Measurements from ENCODE around the gene SYNDIG1. TPM values are rescaled to one million over a fixed set of nuclear protein-coding genes. Genes with fewer than 3 reads are reported as not detected.

SYNDIG1 gene
- total RNA-seq, 2 experiments from 2014 or later, result not detected

DNA sequence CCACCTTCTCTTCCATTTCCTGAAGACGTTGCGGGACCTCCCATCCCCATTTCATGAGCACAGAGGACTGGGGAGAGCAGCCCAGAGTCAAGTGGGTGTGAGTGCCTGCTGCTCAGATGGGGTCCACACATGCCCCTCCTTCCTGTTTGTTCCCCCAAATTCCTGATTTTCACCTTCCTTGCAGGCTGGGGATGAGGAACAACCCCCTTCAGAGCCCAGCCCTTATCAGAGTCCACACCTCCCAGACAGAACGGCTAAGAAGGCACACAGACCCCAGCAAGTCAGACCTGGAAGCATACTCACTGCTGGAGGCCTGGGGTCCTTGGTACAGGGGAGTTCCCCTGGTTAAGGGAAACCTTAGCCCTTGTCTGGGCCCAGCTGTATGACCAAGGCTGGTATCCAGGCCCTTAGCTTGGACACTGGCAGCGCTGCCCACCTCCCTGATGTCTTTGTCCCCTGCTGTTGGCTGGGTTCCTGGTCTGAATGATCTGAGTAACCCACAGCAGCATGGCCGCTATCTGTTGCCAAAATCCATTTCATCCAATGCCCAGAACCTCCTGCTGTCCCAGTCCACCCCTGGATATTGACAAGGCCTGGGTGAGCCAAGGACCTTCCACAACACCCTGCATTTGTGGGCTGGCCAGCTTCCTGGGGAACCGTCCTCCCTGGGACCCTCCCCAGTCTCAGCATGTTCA is 230.9 kb downstream of the SYNDIG1 start:
- TF ChIP-seq, protein P1, sequence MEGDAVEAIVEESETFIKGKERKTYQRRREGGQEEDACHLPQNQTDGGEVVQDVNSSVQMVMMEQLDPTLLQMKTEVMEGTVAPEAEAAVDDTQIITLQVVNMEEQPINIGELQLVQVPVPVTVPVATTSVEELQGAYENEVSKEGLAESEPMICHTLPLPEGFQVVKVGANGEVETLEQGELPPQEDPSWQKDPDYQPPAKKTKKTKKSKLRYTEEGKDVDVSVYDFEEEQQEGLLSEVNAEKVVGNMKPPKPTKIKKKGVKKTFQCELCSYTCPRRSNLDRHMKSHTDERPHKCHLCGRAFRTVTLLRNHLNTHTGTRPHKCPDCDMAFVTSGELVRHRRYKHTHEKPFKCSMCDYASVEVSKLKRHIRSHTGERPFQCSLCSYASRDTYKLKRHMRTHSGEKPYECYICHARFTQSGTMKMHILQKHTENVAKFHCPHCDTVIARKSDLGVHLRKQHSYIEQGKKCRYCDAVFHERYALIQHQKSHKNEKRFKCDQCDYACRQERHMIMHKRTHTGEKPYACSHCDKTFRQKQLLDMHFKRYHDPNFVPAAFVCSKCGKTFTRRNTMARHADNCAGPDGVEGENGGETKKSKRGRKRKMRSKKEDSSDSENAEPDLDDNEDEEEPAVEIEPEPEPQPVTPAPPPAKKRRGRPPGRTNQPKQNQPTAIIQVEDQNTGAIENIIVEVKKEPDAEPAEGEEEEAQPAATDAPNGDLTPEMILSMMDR (conservative IDR thresholded peaks at IDR 0.05; ENCODE audit: low read length), result no peak
- no peak for TF ChIP-seq EZH2phosphoT487 (IDR thresholded peaks at IDR 0.05; ENCODE audit: borderline replicate concordance, low read depth, low read length)
- Histone ChIP-seq H3K4me3 (ENCODE audit: low read depth, low read length, poor library complexity, severe bottlenecking) (no peak overlapping the region), H3K36me3 (ENCODE audit: insufficient read depth, low read length) (no peaks in the 10 kb centered on the region), H3K27ac (ENCODE audit: low read depth, low read length, poor library complexity, severe bottlenecking) (no peak overlapping the region), H4K20me1 (ENCODE audit: insufficient read depth, low read length) (no peaks in the 10 kb centered on the region), H3K4me2 (ENCODE audit: low read length) (no peak overlapping the region), H3K9me3 (ENCODE audit: low read length) (no peaks in the 10 kb centered on the region), H3K4me1 (ENCODE audit: insufficient read depth, low read length, poor library complexity, severe bottlenecking) (no peaks in the 10 kb centered on the region), H3K9me2 (ENCODE audit: insufficient read depth, low read length) (no peaks in the 10 kb centered on the region), H3K79me2 (ENCODE audit: insufficient read depth, low read depth, low read length) (no peaks in the 10 kb centered on the region), H2AFZ (ENCODE audit: low read length) (no peak overlapping the region)
- no TSS peak for BruUV-seq (replicated peaks)
- no peak for DNase-seq (ENCODE audit: low spot score)
- POLR2A ChIA-PET, result interaction anchor here (0.6 kb wide), 2 partner anchors 11 to 1814 kb away, joined by 3 to 5 read pairs; no protein-coding TSS in a partner anchor
- CTCF ChIA-PET (ENCODE audit: unreplicated experiment), result no interaction called here
- intact Hi-C loops (cut with micrococcal nuclease; ENCODE audit: unreplicated experiment), result no loop called here

DNA sequence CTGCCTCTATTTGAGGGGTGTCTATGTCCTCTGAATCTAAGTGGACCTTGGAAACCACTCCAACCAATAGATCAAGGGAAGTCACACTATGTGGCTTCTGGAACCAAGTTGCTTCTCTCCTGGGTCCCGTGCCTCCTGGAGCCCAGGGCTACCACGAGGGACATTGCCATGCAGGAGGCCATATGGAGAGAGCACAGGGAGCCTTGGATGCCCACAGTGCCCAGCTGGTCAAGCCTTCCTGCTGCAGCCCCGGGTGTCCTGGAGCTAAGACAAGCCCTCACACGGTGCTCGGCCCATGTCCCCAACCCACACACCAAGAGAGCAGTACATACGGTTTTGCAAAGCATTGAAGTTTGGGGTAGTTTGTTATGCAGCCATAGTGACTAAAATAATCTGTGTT is 231.6 kb downstream of the SYNDIG1 start:
- Histone ChIP-seq H3K27ac (ENCODE audit: low read depth, low read length, poor library complexity, severe bottlenecking) (no peak overlapping the region), H2AFZ (ENCODE audit: low read length) (no peak overlapping the region), H3K9me2 (ENCODE audit: insufficient read depth, low read length) (no peaks in the 10 kb centered on the region), H3K4me1 (ENCODE audit: insufficient read depth, low read length, poor library complexity, severe bottlenecking) (no peaks in the 10 kb centered on the region), H4K20me1 (ENCODE audit: insufficient read depth, low read length) (no peaks in the 10 kb centered on the region), H3K9me3 (ENCODE audit: low read length) (no peaks in the 10 kb centered on the region), H3K79me2 (ENCODE audit: insufficient read depth, low read depth, low read length) (no peaks in the 10 kb centered on the region), H3K4me2 (ENCODE audit: low read length) (no peak overlapping the region), H3K4me3 (ENCODE audit: low read depth, low read length, poor library complexity, severe bottlenecking) (no peak overlapping the region), H3K36me3 (ENCODE audit: insufficient read depth, low read length) (no peaks in the 10 kb centered on the region)
- CTCF ChIA-PET (ENCODE audit: unreplicated experiment), result no interaction called here
- TF ChIP-seq, protein P1 (conservative IDR thresholded peaks at IDR 0.05; ENCODE audit: low read length), result no peak
- no peak for TF ChIP-seq EZH2phosphoT487 (IDR thresholded peaks at IDR 0.05; ENCODE audit: borderline replicate concordance, low read depth, low read length)
- DNase-seq (ENCODE audit: low spot score), result no peak
- BruUV-seq (replicated peaks), result no TSS peak
- intact Hi-C loops (cut with micrococcal nuclease; ENCODE audit: unreplicated experiment), result no loop called here
- POLR2A ChIA-PET, result interaction anchor here (0.6 kb wide), 1 partner anchor 11 kb away, joined by 3 read pairs; no protein-coding TSS in a partner anchor

DNA sequence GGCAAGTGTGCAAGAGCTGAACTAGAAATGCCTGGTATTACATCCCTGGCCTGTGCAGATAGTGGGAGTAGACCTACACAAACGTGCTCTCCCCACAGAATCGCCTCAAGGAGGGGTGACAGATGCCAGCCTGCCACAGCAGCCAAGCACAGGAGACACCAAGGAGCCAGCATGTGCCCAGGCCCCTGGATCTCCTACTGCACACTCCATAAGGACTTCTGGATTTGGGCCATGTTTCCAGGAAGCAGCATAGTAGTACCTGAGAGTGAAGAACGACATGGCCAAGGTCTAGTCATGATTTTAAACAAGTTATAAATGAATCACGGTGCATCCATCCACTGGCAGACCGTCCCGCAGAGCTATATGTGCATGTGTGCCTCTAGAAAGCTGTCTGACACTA is 232.2 kb downstream of the SYNDIG1 start:
- no peaks in the 10 kb centered on the region for H4K20me1 ChIP-seq (ENCODE audit: insufficient read depth, low read length)
- intact Hi-C loops (cut with micrococcal nuclease; ENCODE audit: unreplicated experiment), result no loop called here
- TF ChIP-seq EZH2phosphoT487 (IDR thresholded peaks at IDR 0.05; ENCODE audit: borderline replicate concordance, low read depth, low read length), result no peak
- TF ChIP-seq, protein P1 (conservative IDR thresholded peaks at IDR 0.05; ENCODE audit: low read length), result no peak
- POLR2A ChIA-PET, result interaction anchor here (0.5 kb wide), 1 partner anchor 17 kb away, joined by 4 read pairs; no protein-coding TSS in a partner anchor
- H3K9me3 ChIP-seq (ENCODE audit: low read length), result no peaks in the 10 kb centered on the region
- H3K4me2 ChIP-seq (ENCODE audit: low read length), result no peak overlapping the region
- no peak for DNase-seq (ENCODE audit: low spot score)
- H3K79me2 ChIP-seq (ENCODE audit: insufficient read depth, low read depth, low read length), result no peaks in the 10 kb centered on the region
- no peaks in the 10 kb centered on the region for H3K9me2 ChIP-seq (ENCODE audit: insufficient read depth, low read length)
- H3K4me1 ChIP-seq (ENCODE audit: insufficient read depth, low read length, poor library complexity, severe bottlenecking), result no peaks in the 10 kb centered on the region
- H3K36me3 ChIP-seq (ENCODE audit: insufficient read depth, low read length), result no peaks in the 10 kb centered on the region
- CTCF ChIA-PET (ENCODE audit: unreplicated experiment), result no interaction called here
- no peak overlapping the region for H3K4me3 ChIP-seq (ENCODE audit: low read depth, low read length, poor library complexity, severe bottlenecking)
- H3K27ac ChIP-seq (ENCODE audit: low read depth, low read length, poor library complexity, severe bottlenecking), result no peak overlapping the region
- no TSS peak for BruUV-seq (replicated peaks)
- H2AFZ ChIP-seq (ENCODE audit: low read length), result no peak overlapping the region
